ENCODE data around the gene HADHA.

HADHA gene

GRCh38 chr2:26190369-26190768 is 54.1 kb downstream of the HADHA start:
- no peak for DNase-seq

- no peak for DNase-seq
Measured at GRCh38 chr2:26189751-26190150, 54.7 kb downstream of the HADHA start.

- no peak for DNase-seq
Measured at GRCh38 chr2:26189123-26189522, 55.3 kb downstream of the HADHA start.

- DNase-seq, result no peak
Measured at GRCh38 chr2:26187537-26188104, 56.8 kb downstream of the HADHA start.

- no peak for DNase-seq
Measured at GRCh38 chr2:26187114-26187513, 57.3 kb downstream of the HADHA start.

GRCh38 chr2:26185954-26186770 is 58.3 kb downstream of the HADHA start:
- DNase-seq, result no peak

GRCh38 chr2:26185304-26185928 is 59.0 kb downstream of the HADHA start:
- DNase-seq, result no peak

GRCh38 chr2:26184555-26185303 is 59.7 kb downstream of the HADHA start:
- peak; percentile 33 to 43 for DNase-seq

- DNase-seq, result no peak
Measured at GRCh38 chr2:26184121-26184520, 60.3 kb downstream of the HADHA start.

GRCh38 chr2:26182887-26183630 is 61.4 kb downstream of the HADHA start:
- DNase-seq, result no peak

GRCh38 chr2:26182441-26182840 is 62.0 kb downstream of the HADHA start:
- no peak for DNase-seq

GRCh38 chr2:26179446-26179913 is 65.0 kb downstream of the HADHA start:
- no peak for DNase-seq

GRCh38 chr2:26178746-26179436 is 65.5 kb downstream of the HADHA start:
- no peak for DNase-seq

GRCh38 chr2:26178246-26178645 is 66.2 kb downstream of the HADHA start:
- DNase-seq, result no peak

- no peak for DNase-seq
Measured at GRCh38 chr2:26177122-26177521, 67.3 kb downstream of the HADHA start.

GRCh38 chr2:26176279-26176615 is 68.2 kb downstream of the HADHA start:
- no peak for DNase-seq

- no peak for DNase-seq
Measured at GRCh38 chr2:26175466-26176278, 68.8 kb downstream of the HADHA start.

GRCh38 chr2:26174691-26175465 is 69.6 kb downstream of the HADHA start:
- DNase-seq, result no peak

- no peak for DNase-seq
Measured at GRCh38 chr2:26173776-26174482, 70.5 kb downstream of the HADHA start.
